ENCODE results near the gene TACC2. TPM values are rescaled to one million over a fixed set of nuclear protein-coding genes. Genes with fewer than 3 reads are reported as not detected.

Gene TACC2
- total RNA-seq, 1 experiment from 2014 or later, result not detected

- Histone ChIP-seq H3K36me3 (ENCODE audit: insufficient read depth, low read length) (no peaks in the 10 kb centered on the region), H3K4me2 (ENCODE audit: low read depth, low read length, poor library complexity, severe bottlenecking) (no peak overlapping the region), H3K4me1 (ENCODE audit: low read length) (no peaks in the 10 kb centered on the region), H3K4me3 (ENCODE audit: low read length) (no peak overlapping the region), H3K79me2 (ENCODE audit: low read length) (no peaks in the 10 kb centered on the region), H3K9me3 (ENCODE audit: low read length) (no peaks in the 10 kb centered on the region), H3K27me3 (ENCODE audit: low read length) (no peaks in the 10 kb centered on the region), H3K9ac (ENCODE audit: low read length) (no peak overlapping the region), H3K9me2 (replicated peaks; ENCODE audit: insufficient read depth, low read length) (no peaks in the 10 kb centered on the region), H3K27ac (ENCODE audit: low read length) (no peak overlapping the region), H4K20me1 (ENCODE audit: insufficient read depth, low read depth, low read length) (no peaks in the 10 kb centered on the region), H2AFZ (ENCODE audit: low read length) (no peak overlapping the region)
- DNase-seq, result no peak
These were observed 154.4 kb downstream of the TACC2 start for GRCh38 chr10:122143238-122143841.

- Histone ChIP-seq H3K4me3 (ENCODE audit: low read length) (no peak overlapping the region), H3K9ac (ENCODE audit: low read length) (no peak overlapping the region), H3K4me2 (ENCODE audit: low read depth, low read length, poor library complexity, severe bottlenecking) (no peak overlapping the region), H3K4me1 (ENCODE audit: low read length) (no peaks in the 10 kb centered on the region), H3K79me2 (ENCODE audit: low read length) (no peaks in the 10 kb centered on the region), H3K27me3 (ENCODE audit: low read length) (no peaks in the 10 kb centered on the region), H3K27ac (ENCODE audit: low read length) (no peak overlapping the region), H2AFZ (ENCODE audit: low read length) (no peak overlapping the region), H3K9me2 (replicated peaks; ENCODE audit: insufficient read depth, low read length) (no peaks in the 10 kb centered on the region), H3K36me3 (ENCODE audit: insufficient read depth, low read length) (no peaks in the 10 kb centered on the region), H3K9me3 (ENCODE audit: low read length) (no peaks in the 10 kb centered on the region), H4K20me1 (ENCODE audit: insufficient read depth, low read depth, low read length) (no peaks in the 10 kb centered on the region)
- DNase-seq, result no peak
These were observed 155.2 kb downstream of the TACC2 start for GRCh38 chr10:122144199-122144598.

DNA sequence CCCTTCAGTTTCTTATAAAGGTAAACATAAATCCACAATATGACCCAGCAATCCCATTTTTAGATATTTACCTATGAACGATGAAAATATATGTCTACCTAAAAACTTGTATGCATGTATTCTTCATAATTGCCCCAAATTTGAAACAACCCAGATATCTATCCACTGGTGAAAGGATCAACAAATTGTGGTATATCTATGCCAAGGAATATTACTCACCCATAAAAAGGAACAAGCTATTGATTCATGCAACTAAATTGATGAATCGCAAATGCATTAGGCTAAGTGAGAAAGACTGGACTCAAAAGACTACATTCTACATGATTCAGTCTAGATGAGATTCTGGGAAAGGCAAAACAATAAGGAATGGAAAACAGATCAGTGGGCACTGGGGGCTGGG is 156.2 kb downstream of the TACC2 start:
- Histone ChIP-seq H3K36me3 (ENCODE audit: insufficient read depth, low read length) (no peaks in the 10 kb centered on the region), H3K27me3 (ENCODE audit: low read length) (no peaks in the 10 kb centered on the region), H3K9ac (ENCODE audit: low read length) (no peak overlapping the region), H3K9me2 (replicated peaks; ENCODE audit: insufficient read depth, low read length) (no peaks in the 10 kb centered on the region), H3K27ac (ENCODE audit: low read length) (no peak overlapping the region), H3K79me2 (ENCODE audit: low read length) (no peaks in the 10 kb centered on the region), H3K4me3 (ENCODE audit: low read length) (no peak overlapping the region), H3K4me2 (ENCODE audit: low read depth, low read length, poor library complexity, severe bottlenecking) (no peak overlapping the region), H2AFZ (ENCODE audit: low read length) (no peak overlapping the region), H3K4me1 (ENCODE audit: low read length) (no peaks in the 10 kb centered on the region), H3K9me3 (ENCODE audit: low read length) (no peaks in the 10 kb centered on the region), H4K20me1 (ENCODE audit: insufficient read depth, low read depth, low read length) (no peaks in the 10 kb centered on the region)
- no peak for DNase-seq

GRCh38 chr10:122147663-122148062 is 158.7 kb downstream of the TACC2 start:
- H3K4me2 ChIP-seq (ENCODE audit: low read depth, low read length, poor library complexity, severe bottlenecking), result no peak overlapping the region
- no peaks in the 10 kb centered on the region for H3K36me3 ChIP-seq (ENCODE audit: insufficient read depth, low read length)
- no peak overlapping the region for H3K27ac ChIP-seq (ENCODE audit: low read length)
- no peaks in the 10 kb centered on the region for H3K27me3 ChIP-seq (ENCODE audit: low read length)
- H3K4me1 ChIP-seq (ENCODE audit: low read length), result no peaks in the 10 kb centered on the region
- no peaks in the 10 kb centered on the region for H3K79me2 ChIP-seq (ENCODE audit: low read length)
- H3K9ac ChIP-seq (ENCODE audit: low read length), result no peak overlapping the region
- no peak for DNase-seq
- no peaks in the 10 kb centered on the region for H3K9me2 ChIP-seq (replicated peaks; ENCODE audit: insufficient read depth, low read length)
- H3K4me3 ChIP-seq (ENCODE audit: low read length), result no peak overlapping the region
- no peaks in the 10 kb centered on the region for H4K20me1 ChIP-seq (ENCODE audit: insufficient read depth, low read depth, low read length)
- no peak overlapping the region for H2AFZ ChIP-seq (ENCODE audit: low read length)
- no peaks in the 10 kb centered on the region for H3K9me3 ChIP-seq (ENCODE audit: low read length)

DNA sequence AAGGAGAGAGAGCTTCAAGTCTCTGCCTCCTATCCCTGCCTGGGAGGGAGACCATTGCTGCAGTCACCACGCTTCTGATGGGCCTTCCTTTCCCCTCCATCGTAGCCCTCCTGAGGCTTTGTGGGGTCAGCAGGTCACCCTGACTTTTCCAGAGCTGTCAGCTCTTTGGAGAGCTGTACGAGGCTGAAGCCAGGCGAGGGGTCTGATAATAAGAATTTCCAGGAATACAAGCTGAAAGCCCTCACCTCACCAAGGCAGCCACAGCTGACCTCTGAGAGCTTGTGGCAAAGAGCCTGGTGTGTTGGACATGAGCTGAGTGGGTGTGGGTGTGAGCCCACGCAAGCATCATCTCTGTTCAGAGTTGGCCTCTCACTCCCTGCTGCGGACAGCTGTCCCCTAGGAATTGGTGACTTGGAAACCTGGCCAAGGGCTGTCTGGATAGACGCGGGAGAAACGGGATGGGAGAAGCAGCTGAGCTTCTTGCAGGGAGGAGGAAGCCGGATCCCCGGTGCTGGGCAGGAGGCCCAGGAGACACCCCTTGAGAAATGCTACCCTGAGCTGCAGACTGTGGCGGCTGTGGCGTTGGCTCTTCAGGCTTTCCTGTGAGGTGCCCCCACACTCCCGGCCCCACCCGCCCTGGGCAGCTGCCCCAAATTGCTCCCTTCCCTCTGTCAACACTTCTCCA is 160.1 kb downstream of the TACC2 start:
- no peaks in the 10 kb centered on the region for H3K9me3 ChIP-seq (ENCODE audit: low read length)
- no peak overlapping the region for H3K9ac ChIP-seq (ENCODE audit: low read length)
- no peaks in the 10 kb centered on the region for H3K79me2 ChIP-seq (ENCODE audit: low read length)
- no peaks in the 10 kb centered on the region for H3K36me3 ChIP-seq (ENCODE audit: insufficient read depth, low read length)
- DNase-seq, result no peak
- H3K27me3 ChIP-seq (ENCODE audit: low read length), result no peaks in the 10 kb centered on the region
- no peak overlapping the region for H3K4me2 ChIP-seq (ENCODE audit: low read depth, low read length, poor library complexity, severe bottlenecking)
- no peak overlapping the region for H2AFZ ChIP-seq (ENCODE audit: low read length)
- H3K27ac ChIP-seq (ENCODE audit: low read length), result no peak overlapping the region
- H3K9me2 ChIP-seq (replicated peaks; ENCODE audit: insufficient read depth, low read length), result no peaks in the 10 kb centered on the region
- peaks cover 4% of the 10 kb centered on the region for H3K4me1 ChIP-seq (ENCODE audit: low read length)
- H3K4me3 ChIP-seq (ENCODE audit: low read length), result no peak overlapping the region
- no peaks in the 10 kb centered on the region for H4K20me1 ChIP-seq (ENCODE audit: insufficient read depth, low read depth, low read length)

GRCh38 chr10:122149561-122150505 is 160.9 kb downstream of the TACC2 start:
- H3K27me3 ChIP-seq (ENCODE audit: low read length), result no peaks in the 10 kb centered on the region
- H3K36me3 ChIP-seq (ENCODE audit: insufficient read depth, low read length), result no peaks in the 10 kb centered on the region
- H3K79me2 ChIP-seq (ENCODE audit: low read length), result no peaks in the 10 kb centered on the region
- no peaks in the 10 kb centered on the region for H4K20me1 ChIP-seq (ENCODE audit: insufficient read depth, low read depth, low read length)
- no peaks in the 10 kb centered on the region for H3K9me3 ChIP-seq (ENCODE audit: low read length)
- no peak overlapping the region for H3K4me3 ChIP-seq (ENCODE audit: low read length)
- no peak for DNase-seq
- H3K4me1 ChIP-seq (ENCODE audit: low read length), result peaks cover 12% of the 10 kb centered on the region
- H3K9ac ChIP-seq (ENCODE audit: low read length), result no peak overlapping the region
- H2AFZ ChIP-seq (ENCODE audit: low read length), result no peak overlapping the region
- no peak overlapping the region for H3K4me2 ChIP-seq (ENCODE audit: low read depth, low read length, poor library complexity, severe bottlenecking)
- H3K27ac ChIP-seq (ENCODE audit: low read length), result no peak overlapping the region
- H3K9me2 ChIP-seq (replicated peaks; ENCODE audit: insufficient read depth, low read length), result no peaks in the 10 kb centered on the region

- Histone ChIP-seq H3K36me3 (ENCODE audit: insufficient read depth, low read length) (no peaks in the 10 kb centered on the region), H3K9me2 (replicated peaks; ENCODE audit: insufficient read depth, low read length) (no peaks in the 10 kb centered on the region), H3K9ac (ENCODE audit: low read length) (no peak overlapping the region), H3K27ac (ENCODE audit: low read length) (no peak overlapping the region), H2AFZ (ENCODE audit: low read length) (no peak overlapping the region), H3K4me2 (ENCODE audit: low read depth, low read length, poor library complexity, severe bottlenecking) (no peak overlapping the region), H3K9me3 (ENCODE audit: low read length) (no peaks in the 10 kb centered on the region), H3K4me3 (ENCODE audit: low read length) (no peak overlapping the region), H3K79me2 (ENCODE audit: low read length) (no peaks in the 10 kb centered on the region), H3K4me1 (ENCODE audit: low read length) (peaks cover 13% of the 10 kb centered on the region), H4K20me1 (ENCODE audit: insufficient read depth, low read depth, low read length) (no peaks in the 10 kb centered on the region), H3K27me3 (ENCODE audit: low read length) (no peaks in the 10 kb centered on the region)
- DNase-seq, result no peak
These were observed 162.2 kb downstream of the TACC2 start for GRCh38 chr10:122151121-122151694.

- no peaks in the 10 kb centered on the region for H3K9me2 ChIP-seq (replicated peaks; ENCODE audit: insufficient read depth, low read length)
- H3K4me3 ChIP-seq (ENCODE audit: low read length), result no peak overlapping the region
- no peaks in the 10 kb centered on the region for H3K9me3 ChIP-seq (ENCODE audit: low read length)
- no peak overlapping the region for H2AFZ ChIP-seq (ENCODE audit: low read length)
- no peak overlapping the region for H3K27ac ChIP-seq (ENCODE audit: low read length)
- H4K20me1 ChIP-seq (ENCODE audit: insufficient read depth, low read depth, low read length), result no peaks in the 10 kb centered on the region
- no peak overlapping the region for H3K4me2 ChIP-seq (ENCODE audit: low read depth, low read length, poor library complexity, severe bottlenecking)
- no peaks in the 10 kb centered on the region for H3K79me2 ChIP-seq (ENCODE audit: low read length)
- H3K9ac ChIP-seq (ENCODE audit: low read length), result no peak overlapping the region
- H3K4me1 ChIP-seq (ENCODE audit: low read length), result peaks cover 13% of the 10 kb centered on the region
- H3K36me3 ChIP-seq (ENCODE audit: insufficient read depth, low read length), result no peaks in the 10 kb centered on the region
- no peak for DNase-seq
- H3K27me3 ChIP-seq (ENCODE audit: low read length), result no peaks in the 10 kb centered on the region
These were observed 163.6 kb downstream of the TACC2 start for GRCh38 chr10:122152544-122152943.
